Effector memory CD4-positive, alpha-beta T cell (primary cell): Measurements from ENCODE around the gene FAM184B.

ENCODE experiments used
- DNase-seq, 3 donors: peaks; one replicate each; pipeline ENCODE4 v3.0.0-alpha.2; 2020
- H3K27ac ChIP-seq: 2 replicates; pipeline ENCODE4 v1.7.0; 2013; ENCODE audit warnings: mild to moderate bottlenecking, low read length, moderate library complexity; ENCODE audit not compliant: insufficient read depth, poor library complexity, severe bottlenecking
- H3K27me3 ChIP-seq: replicated peaks from 2 replicates; pipeline ENCODE4 v1.7.0; 2013; ENCODE audit warnings: mild to moderate bottlenecking, low read length; ENCODE audit not compliant: insufficient read depth, control insufficient read depth, poor library complexity, severe bottlenecking
- H3K36me3 ChIP-seq: 2 replicates; pipeline ENCODE4 v1.7.0; 2013; ENCODE audit warnings: mild to moderate bottlenecking, low read length, moderate library complexity; ENCODE audit not compliant: control insufficient read depth, insufficient read depth
- H3K4me1 ChIP-seq: 2 replicates; pipeline ENCODE4 v1.7.0; 2013; ENCODE audit warnings: low read length, mild to moderate bottlenecking; ENCODE audit not compliant: control insufficient read depth, insufficient read depth, poor library complexity, severe bottlenecking
- H3K4me3 ChIP-seq: 2 replicates; pipeline ENCODE4 v1.7.0; 2013; ENCODE audit warnings: low read length, low read depth, mild to moderate bottlenecking; ENCODE audit not compliant: insufficient read depth, poor library complexity, severe bottlenecking
- H3K9me3 ChIP-seq: 2 replicates; pipeline ENCODE4 v1.7.0; 2013; ENCODE audit warnings: mild to moderate bottlenecking, low read length, moderate library complexity; ENCODE audit not compliant: control insufficient read depth

The FAM184B gene

DNA sequence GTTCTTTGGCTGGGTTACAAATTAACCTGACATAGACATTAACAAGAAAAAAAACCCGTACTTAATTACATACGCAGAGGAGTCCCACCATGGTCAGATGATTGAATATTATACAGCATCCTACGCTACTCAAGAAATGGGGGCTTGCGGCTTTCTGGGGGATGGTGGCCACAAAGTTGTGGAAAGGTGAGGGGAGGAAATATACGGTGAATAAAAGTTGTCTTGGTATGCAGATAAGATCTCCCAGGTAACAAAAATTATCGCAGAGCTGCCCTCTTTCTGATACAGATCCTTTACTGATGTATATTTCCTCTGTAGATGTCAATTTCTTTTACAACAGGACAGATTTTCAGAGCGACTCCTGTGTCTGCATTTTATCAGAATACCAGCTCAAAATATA is 28.2 kb upstream of the FAM184B start:
- DNase-seq = peak in 1 of 3 donors; percentile 3
- Histone ChIP-seq H3K4me3 (peak overlapping the region; percentile 74), H3K4me1 (peaks cover 18% of the 10 kb centered on the region), H3K27ac (peak overlapping the region; percentile 91), H3K9me3 (no peaks in the 10 kb centered on the region), H3K36me3 (peaks cover 2% of the 10 kb centered on the region), H3K27me3 (no peaks in the 10 kb centered on the region)

DNA sequence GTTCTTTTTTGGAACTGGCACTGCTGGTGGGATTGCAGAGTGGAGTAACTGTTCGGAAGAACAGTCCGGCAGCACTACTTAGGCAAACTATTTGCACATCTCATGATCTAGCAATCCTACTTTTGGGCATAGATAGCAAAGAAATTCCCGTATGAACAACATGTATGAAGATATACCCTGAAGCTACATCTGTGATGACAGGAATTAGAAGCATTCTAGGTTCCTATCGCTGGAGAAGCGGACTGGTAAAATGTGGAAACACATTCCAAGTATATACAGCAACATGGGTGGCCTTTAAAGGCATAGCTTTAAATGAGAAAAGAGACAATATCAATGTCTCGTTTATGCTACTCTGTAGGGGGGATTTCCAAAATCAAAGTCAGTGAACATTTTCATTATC is 26.0 kb upstream of the FAM184B start:
- DNase-seq = no peak
- Histone ChIP-seq H3K4me1 (peaks cover 18% of the 10 kb centered on the region), H3K9me3 (no peaks in the 10 kb centered on the region), H3K36me3 (peaks cover 17% of the 10 kb centered on the region), H3K27me3 (no peaks in the 10 kb centered on the region), H3K27ac (no peak overlapping the region), H3K4me3 (peak overlapping the region; percentile 1)

DNA sequence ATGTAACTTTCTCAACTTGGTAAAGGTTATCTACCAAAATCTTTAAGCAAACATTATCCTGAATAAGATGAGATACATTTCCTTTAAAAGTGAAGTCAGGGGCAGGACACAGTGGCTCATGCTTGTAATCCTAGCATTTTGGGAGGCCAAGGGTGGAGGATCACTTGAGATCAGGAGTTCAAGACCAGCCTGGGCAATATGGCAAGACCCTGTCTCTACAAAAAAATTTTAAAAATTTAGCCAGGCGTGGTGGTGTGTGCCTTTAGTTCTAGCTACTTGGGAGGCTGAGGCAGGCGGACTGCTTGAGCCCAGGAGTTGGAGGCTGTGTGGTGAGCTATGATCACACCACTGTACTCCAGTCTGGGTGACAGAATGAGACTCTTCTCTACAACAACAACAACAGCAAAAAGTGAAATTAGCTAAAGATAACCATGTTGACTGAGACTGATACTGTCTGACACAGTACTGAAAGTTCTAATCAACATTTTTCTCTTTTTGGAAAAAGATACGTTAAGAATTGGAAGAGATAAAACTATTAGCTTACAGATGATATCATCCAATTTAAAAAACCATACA is 24.2 kb upstream of the FAM184B start:
- no peak for DNase-seq
- no peaks in the 10 kb centered on the region for H3K9me3 ChIP-seq
- no peak overlapping the region for H3K4me3 ChIP-seq

DNA sequence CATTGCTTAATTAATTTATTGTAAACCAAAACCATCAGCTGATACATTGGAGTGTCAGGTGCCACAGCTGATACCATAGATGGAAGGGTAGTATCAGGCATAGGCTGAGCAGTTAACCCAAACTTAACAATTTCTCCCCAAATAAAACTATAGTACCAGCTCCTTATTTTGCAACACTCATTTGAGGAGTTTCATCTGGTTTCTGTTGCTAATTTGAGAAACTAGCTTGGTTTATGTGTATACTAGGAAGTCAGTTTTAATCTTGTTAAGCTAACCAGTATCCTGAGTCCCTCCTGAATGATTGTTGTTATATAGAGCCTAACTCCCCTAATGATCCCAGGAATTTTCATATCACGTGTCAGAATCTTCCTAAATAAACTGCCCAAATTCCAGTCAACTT is 16.4 kb upstream of the FAM184B start:
- no peak overlapping the region for H3K4me3 ChIP-seq
- no peak overlapping the region for H3K27ac ChIP-seq
- no peaks in the 10 kb centered on the region for H3K4me1 ChIP-seq
- H3K36me3 ChIP-seq = peaks cover 12% of the 10 kb centered on the region
- no peak for DNase-seq
- H3K27me3 ChIP-seq = no peaks in the 10 kb centered on the region
- H3K9me3 ChIP-seq = no peaks in the 10 kb centered on the region

More for the DNA sequence above, 24.2 kb upstream of the FAM184B start:
- H3K27ac ChIP-seq = peak overlapping the region; percentile 3
- H3K4me1 ChIP-seq = peaks cover 18% of the 10 kb centered on the region
- no peaks in the 10 kb centered on the region for H3K27me3 ChIP-seq
- H3K36me3 ChIP-seq = peaks cover 22% of the 10 kb centered on the region

GRCh38 chr4:17794730-17795129 is 13.3 kb upstream of the FAM184B start:
- no peaks in the 10 kb centered on the region for H3K4me1 ChIP-seq
- no peaks in the 10 kb centered on the region for H3K9me3 ChIP-seq
- H3K36me3 ChIP-seq = no peaks in the 10 kb centered on the region
- no peaks in the 10 kb centered on the region for H3K27me3 ChIP-seq
- no peak for DNase-seq
- no peak overlapping the region for H3K4me3 ChIP-seq
- no peak overlapping the region for H3K27ac ChIP-seq

DNA sequence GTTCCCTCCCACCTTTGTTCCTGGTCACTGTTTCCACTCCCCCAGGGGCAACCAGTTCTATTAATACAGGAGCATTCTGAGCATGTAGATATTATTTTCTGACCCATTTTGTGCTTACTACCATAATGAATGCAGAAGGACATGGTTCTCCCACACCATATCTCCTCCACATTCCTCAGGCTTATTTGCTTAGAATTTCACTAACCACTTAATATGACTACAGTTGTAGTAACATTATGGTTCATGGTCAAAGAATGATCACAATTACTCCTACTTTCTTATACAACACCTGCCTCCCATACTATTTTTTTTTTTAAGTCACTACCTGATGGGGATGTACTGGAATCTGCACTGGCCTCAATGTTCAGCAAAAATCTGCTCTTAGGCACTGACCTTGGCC is 7.5 kb upstream of the FAM184B start:
- Histone ChIP-seq H3K4me3 (no peak overlapping the region), H3K27me3 (no peaks in the 10 kb centered on the region), H3K27ac (no peak overlapping the region), H3K9me3 (no peaks in the 10 kb centered on the region), H3K36me3 (no peaks in the 10 kb centered on the region), H3K4me1 (no peaks in the 10 kb centered on the region)
- DNase-seq = no peak

DNA sequence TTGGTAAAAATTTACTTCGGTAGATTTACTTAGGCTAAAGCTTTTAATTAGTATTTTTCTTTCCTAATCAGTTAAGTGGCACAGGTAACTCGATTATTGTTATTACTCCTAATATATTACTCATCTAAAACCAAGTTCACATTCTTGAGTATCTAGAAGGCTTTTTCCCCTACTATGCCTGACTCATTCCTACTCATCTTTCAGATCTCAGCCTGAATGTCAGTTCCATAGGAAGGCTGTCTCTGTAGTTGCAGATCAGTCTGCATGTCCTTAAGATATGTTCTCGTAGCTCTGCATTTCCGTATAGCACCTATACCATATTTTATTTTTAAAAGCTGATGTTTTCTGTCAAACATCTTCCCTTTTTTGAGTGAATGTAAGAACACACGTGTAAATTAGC is 5.9 kb upstream of the FAM184B start:
- H3K27ac ChIP-seq = no peak overlapping the region
- no peaks in the 10 kb centered on the region for H3K4me1 ChIP-seq
- no peak for DNase-seq
- H3K27me3 ChIP-seq = no peaks in the 10 kb centered on the region
- no peaks in the 10 kb centered on the region for H3K36me3 ChIP-seq
- no peaks in the 10 kb centered on the region for H3K9me3 ChIP-seq
- H3K4me3 ChIP-seq = no peak overlapping the region

GRCh38 chr4:17786567-17786966 is 5.1 kb upstream of the FAM184B start:
- Histone ChIP-seq H3K36me3 (no peaks in the 10 kb centered on the region), H3K4me3 (no peak overlapping the region)
- DNase-seq = no peak

GRCh38 chr4:17785858-17786257 is 4.4 kb upstream of the FAM184B start:
- Histone ChIP-seq H3K27me3 (no peaks in the 10 kb centered on the region), H3K27ac (no peak overlapping the region), H3K36me3 (no peaks in the 10 kb centered on the region), H3K9me3 (no peaks in the 10 kb centered on the region), H3K4me3 (no peak overlapping the region), H3K4me1 (peaks cover 8% of the 10 kb centered on the region)
- no peak for DNase-seq

More at GRCh38 chr4:17786567-17786966, 5.1 kb upstream of the FAM184B start:
- no peaks in the 10 kb centered on the region for H3K27me3 ChIP-seq
- H3K9me3 ChIP-seq = no peaks in the 10 kb centered on the region
- no peak overlapping the region for H3K27ac ChIP-seq
- H3K4me1 ChIP-seq = peaks cover 3% of the 10 kb centered on the region

DNA sequence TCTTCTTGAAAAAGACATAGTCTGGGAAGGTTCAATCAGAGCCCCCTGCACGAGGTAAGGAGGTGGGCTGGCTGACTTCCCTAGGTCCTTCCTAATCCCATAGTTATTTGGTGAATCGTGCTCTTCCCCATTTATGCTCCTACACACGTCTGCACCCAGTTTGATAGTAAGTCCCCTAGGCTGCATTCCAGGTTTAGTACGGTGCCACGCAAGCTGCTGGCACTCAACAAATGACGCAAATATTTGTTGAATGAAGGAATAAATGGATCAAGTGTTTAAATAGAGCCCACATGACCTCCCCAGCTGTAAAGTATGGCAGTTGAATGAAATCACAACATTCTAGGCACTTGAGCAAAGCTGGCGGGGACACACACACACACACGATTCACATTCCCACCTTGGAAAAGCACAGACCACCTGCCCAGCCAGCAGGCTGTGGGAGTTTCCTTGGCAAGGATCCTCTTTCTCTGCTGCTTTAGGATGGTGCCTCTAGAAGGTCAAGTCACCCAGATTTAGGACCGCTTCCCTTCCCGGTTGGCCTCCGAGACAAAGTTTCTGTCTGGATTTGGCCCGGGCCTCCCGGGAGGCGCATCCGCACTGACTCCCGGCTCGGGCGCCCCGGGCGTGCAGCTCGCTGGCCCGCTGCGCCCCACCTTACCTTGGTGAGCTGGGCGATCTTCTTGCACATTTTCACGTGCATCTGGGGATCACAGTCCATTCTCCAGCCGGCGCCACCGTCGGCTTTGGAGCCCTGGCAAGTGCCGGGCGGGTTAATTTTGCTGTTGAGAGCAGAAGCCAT is 721 bp downstream of the FAM184B start:
- Histone ChIP-seq H3K4me1 (peaks cover 8% of the 10 kb centered on the region), H3K36me3 (no peaks in the 10 kb centered on the region), H3K27me3 (no peaks in the 10 kb centered on the region), H3K4me3 (no peak overlapping the region), H3K9me3 (no peaks in the 10 kb centered on the region), H3K27ac (no peak overlapping the region)
- no peak for DNase-seq
